C4-2B (cell line): ENCODE results near the gene DCUN1D4.

Source experiments
- ZFX ChIP-seq: fragments of 450-650 bp; IDR thresholded peaks from 2 replicates; pipeline ENCODE4 v1.6.1; 2017
- TF ChIP-seq, protein P1 (sequence below): fragments of 450-650 bp; conservative IDR thresholded peaks from 2 replicates; pipeline ENCODE4 v1.5.1; 2017; ENCODE audit warnings: mild to moderate bottlenecking

- TF ChIP-seq, protein P1, sequence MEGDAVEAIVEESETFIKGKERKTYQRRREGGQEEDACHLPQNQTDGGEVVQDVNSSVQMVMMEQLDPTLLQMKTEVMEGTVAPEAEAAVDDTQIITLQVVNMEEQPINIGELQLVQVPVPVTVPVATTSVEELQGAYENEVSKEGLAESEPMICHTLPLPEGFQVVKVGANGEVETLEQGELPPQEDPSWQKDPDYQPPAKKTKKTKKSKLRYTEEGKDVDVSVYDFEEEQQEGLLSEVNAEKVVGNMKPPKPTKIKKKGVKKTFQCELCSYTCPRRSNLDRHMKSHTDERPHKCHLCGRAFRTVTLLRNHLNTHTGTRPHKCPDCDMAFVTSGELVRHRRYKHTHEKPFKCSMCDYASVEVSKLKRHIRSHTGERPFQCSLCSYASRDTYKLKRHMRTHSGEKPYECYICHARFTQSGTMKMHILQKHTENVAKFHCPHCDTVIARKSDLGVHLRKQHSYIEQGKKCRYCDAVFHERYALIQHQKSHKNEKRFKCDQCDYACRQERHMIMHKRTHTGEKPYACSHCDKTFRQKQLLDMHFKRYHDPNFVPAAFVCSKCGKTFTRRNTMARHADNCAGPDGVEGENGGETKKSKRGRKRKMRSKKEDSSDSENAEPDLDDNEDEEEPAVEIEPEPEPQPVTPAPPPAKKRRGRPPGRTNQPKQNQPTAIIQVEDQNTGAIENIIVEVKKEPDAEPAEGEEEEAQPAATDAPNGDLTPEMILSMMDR = no peak
- no peak for TF ChIP-seq ZFX
Measured at GRCh38 chr4:51835079-51835478, 7.9 kb upstream of the DCUN1D4 start.
